Spinal cord (tissue), 10 donors: ENCODE measurements around the gene USP9Y. TPM values are rescaled to one million over a fixed set of nuclear protein-coding genes. Genes with fewer than 3 reads are reported as not detected.
"Not testable (repeated sequence)": the region's sequence is repeated elsewhere in the genome, so short reads cannot be mapped to it uniquely, and the experiment has no call there.

Source experiments
- DNase-seq, 6 donors: peaks; one replicate each; pipeline versions ENCODE4 v3.0.0 to v3.0.0-alpha.2; 2013 to 2015; ENCODE audit warnings: low spot score in 6 of 6, low read depth in 4 of 6
- H3K27ac ChIP-seq: one replicate; pipeline ENCODE4 v1.5.1; 2013; ENCODE audit warnings: low read depth, low read length, control low read depth
- H3K27me3 ChIP-seq: one replicate; pipeline ENCODE4 v1.6.1; 2013; ENCODE audit warnings: low read length; ENCODE audit not compliant: control insufficient read depth, insufficient read depth
- H3K36me3 ChIP-seq: one replicate; pipeline ENCODE4 v1.6.1; 2013; ENCODE audit warnings: low read length; ENCODE audit not compliant: control insufficient read depth, insufficient read depth
- H3K4me1 ChIP-seq: one replicate; pipeline ENCODE4 v1.6.1; 2013; ENCODE audit warnings: low read length; ENCODE audit not compliant: control insufficient read depth, insufficient read depth
- H3K4me3 ChIP-seq: one replicate; pipeline ENCODE4 v1.5.1; 2013; ENCODE audit warnings: low read depth, low read length, control low read depth
- H3K9me3 ChIP-seq: one replicate; pipeline ENCODE4 v1.6.1; 2013; ENCODE audit warnings: low read length; ENCODE audit not compliant: control insufficient read depth, insufficient read depth
- WGBS: methylation state at CpG from one replicate; pipeline ENCODE4 v1.1.5; 2013; ENCODE audit warnings: missing lambda C conversion rate; ENCODE audit not compliant: insufficient coverage; 5-methylcytosine and 5-hydroxymethylcytosine counted together
- long read RNA-seq, 4 donors: transcript quantifications; one replicate each; lab custom pipeline, GENCODE V29; 2026
- polyA plus RNA-seq, 2 donors: library from polyadenylated mRNA; unstranded; fragments of 120-200 nt; gene quantifications; one replicate each; pipeline ENCODE4 v1.2.1, GENCODE V29; 2013; ENCODE audit not compliant: insufficient read length in 2 of 2
- total RNA-seq, 2 donors: library from RNA; depleted of rRNA in 1 of 2; stranded (reverse); fragments of 120-200 nt in 1 of 2; fragments of >200 nt in 1 of 2; gene quantifications; one replicate each; pipeline versions ENCODE4 v1.2.3 to v1.2.4, GENCODE V29; 2013 to 2014
- donor health status: healthy.

Gene USP9Y, protein sequence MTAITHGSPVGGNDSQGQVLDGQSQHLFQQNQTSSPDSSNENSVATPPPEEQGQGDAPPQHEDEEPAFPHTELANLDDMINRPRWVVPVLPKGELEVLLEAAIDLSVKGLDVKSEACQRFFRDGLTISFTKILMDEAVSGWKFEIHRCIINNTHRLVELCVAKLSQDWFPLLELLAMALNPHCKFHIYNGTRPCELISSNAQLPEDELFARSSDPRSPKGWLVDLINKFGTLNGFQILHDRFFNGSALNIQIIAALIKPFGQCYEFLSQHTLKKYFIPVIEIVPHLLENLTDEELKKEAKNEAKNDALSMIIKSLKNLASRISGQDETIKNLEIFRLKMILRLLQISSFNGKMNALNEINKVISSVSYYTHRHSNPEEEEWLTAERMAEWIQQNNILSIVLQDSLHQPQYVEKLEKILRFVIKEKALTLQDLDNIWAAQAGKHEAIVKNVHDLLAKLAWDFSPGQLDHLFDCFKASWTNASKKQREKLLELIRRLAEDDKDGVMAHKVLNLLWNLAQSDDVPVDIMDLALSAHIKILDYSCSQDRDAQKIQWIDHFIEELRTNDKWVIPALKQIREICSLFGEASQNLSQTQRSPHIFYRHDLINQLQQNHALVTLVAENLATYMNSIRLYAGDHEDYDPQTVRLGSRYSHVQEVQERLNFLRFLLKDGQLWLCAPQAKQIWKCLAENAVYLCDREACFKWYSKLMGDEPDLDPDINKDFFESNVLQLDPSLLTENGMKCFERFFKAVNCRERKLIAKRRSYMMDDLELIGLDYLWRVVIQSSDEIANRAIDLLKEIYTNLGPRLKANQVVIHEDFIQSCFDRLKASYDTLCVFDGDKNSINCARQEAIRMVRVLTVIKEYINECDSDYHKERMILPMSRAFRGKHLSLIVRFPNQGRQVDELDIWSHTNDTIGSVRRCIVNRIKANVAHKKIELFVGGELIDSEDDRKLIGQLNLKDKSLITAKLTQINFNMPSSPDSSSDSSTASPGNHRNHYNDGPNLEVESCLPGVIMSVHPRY (N-terminal part only)
- total RNA-seq = not detected
- 10 to 100 TPM; 44.2 to 55.4 TPM for polyA plus RNA-seq
- long read RNA-seq, donor 1, transcript USP9Y-204 (2 exons, 2,410 nt) = major isoform, 5 of 5 reads
- long read RNA-seq, donor 1, partial matches to known transcripts = 0 of 5 reads
- long read RNA-seq, donor 1, other reads (novel, unspliced or antisense) = 0 of 5 reads
- long read RNA-seq, donor 2 = 0 reads
- long read RNA-seq, donor 3 = 0 reads
- long read RNA-seq, donor 4 = 0 reads

DNA sequence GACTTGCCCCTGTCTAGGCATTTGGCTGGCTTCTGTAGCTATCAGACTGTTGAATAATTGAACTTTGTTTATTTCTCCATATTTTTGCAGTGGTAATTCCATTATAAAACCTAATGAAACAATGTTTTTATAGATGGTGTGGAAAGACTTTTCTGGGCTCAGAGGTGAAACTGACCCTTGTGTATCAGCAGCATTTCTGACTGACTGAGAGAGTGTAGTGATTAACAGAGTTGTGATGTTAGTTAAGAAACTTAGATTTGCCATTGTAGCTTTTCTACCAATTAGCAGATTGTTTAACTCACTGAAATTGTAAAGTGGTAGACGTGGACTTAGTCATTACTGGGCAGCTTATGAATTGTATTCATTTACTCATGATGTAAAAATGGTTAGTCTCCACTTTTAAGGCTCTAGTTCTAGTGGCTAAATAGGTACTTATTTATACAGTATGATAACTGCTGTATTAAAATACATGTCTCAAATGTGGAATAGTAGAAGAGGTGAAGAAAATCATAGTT lies at the start of gene USP9Y:
TSS of gene USP9Y (plus strand) at position 51 of the 515 bp plus-strand sequence. CDS start 8,217 bp downstream, outside the sequence.
- no peaks in the 10 kb centered on the region for H3K4me1 ChIP-seq
- H3K36me3 ChIP-seq = no peaks in the 10 kb centered on the region
- no peak within 1 kb of the TSS for H3K27ac ChIP-seq
- no peaks in the 10 kb centered on the region for H3K27me3 ChIP-seq
- no peak for DNase-seq
- WGBS = no CpG with 5 or more reads among the region's 1 CpG
- H3K4me3 ChIP-seq = no peak within 1 kb of the TSS
- no peaks in the 10 kb centered on the region for H3K9me3 ChIP-seq

DNA sequence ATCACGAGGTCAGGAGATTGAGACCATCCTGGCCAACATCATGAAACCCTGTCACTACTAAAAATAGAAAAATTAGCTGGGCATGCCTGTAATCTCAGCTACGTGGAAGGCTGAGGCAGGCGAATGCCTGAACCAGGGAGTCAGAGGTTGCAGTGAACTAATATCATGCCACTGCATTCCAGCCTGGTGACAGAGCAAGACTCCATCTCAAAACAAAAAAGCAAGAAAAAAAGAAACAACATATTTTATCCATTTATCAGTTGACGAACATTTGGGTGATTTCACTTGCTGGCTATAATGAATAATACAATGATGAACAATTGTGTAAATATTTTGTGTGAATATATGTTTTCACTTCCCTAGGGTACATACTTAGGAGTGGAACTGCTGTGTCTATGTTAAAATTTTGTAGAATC lies 49.4 kb upstream of the USP9Y start:
- WGBS = no CpG with 5 or more reads among the region's 4 CpGs
- Histone ChIP-seq H3K4me3 (no peak overlapping the region), H3K27me3 (no peaks in the 10 kb centered on the region), H3K27ac (no peak overlapping the region), H3K4me1 (no peaks in the 10 kb centered on the region), H3K9me3 (no peaks in the 10 kb centered on the region), H3K36me3 (no peaks in the 10 kb centered on the region)
- no peak for DNase-seq

DNA sequence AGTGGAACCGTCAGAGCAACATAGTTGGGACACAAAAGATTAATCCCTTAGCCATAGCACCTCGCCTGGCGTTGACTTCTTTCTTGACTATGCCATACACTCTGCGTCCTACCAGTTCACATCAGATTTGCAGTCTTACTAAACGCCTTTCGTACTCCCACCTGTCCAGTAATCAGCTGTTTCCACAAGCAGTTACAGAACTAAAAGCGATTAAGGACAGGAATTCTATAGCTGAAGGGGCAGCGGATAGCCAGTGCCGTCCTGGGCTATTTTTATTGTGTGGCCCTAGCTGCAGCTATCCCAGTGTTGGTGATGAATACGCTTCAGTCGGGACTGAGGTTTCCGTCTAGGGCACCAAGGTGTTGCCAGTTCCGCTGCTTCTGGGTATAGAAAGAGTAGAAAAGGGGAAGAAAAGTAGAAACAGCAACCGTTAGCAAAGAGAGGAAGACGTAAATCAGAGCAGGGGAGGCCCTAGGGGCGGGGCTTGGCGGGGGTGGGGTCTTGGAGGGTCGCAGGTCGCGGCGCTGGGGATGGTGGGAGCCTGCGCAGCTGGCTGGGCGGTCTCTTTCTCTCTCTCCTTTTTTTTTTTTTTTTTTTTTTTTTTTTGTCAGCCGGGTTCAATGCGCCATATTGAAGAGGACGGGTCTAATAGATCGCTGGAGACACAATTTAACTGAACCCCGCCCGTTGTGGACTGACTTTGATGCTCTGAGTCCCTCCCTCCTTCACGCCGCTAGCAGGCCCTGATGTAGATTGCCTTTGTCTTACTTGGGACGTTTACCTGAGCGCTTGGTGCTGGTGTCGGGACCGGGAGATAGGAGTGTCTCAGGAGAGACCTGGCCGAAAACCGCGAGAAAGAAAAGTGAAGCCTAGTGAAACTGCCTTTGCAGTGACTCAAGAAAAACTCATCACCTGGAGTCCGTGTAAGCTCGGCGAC lies 39.0 kb upstream of the USP9Y start:
- WGBS = no CpG with 5 or more reads among the region's 41 CpGs
- Histone ChIP-seq H3K4me1 (no peaks in the 10 kb centered on the region), H3K27ac (no peak overlapping the region), H3K9me3 (no peaks in the 10 kb centered on the region), H3K4me3 (no peak overlapping the region), H3K36me3 (no peaks in the 10 kb centered on the region), H3K27me3 (no peaks in the 10 kb centered on the region)
- peak in 3 of 6 donors; percentile 30 to 94 (median 52) for DNase-seq

DNA sequence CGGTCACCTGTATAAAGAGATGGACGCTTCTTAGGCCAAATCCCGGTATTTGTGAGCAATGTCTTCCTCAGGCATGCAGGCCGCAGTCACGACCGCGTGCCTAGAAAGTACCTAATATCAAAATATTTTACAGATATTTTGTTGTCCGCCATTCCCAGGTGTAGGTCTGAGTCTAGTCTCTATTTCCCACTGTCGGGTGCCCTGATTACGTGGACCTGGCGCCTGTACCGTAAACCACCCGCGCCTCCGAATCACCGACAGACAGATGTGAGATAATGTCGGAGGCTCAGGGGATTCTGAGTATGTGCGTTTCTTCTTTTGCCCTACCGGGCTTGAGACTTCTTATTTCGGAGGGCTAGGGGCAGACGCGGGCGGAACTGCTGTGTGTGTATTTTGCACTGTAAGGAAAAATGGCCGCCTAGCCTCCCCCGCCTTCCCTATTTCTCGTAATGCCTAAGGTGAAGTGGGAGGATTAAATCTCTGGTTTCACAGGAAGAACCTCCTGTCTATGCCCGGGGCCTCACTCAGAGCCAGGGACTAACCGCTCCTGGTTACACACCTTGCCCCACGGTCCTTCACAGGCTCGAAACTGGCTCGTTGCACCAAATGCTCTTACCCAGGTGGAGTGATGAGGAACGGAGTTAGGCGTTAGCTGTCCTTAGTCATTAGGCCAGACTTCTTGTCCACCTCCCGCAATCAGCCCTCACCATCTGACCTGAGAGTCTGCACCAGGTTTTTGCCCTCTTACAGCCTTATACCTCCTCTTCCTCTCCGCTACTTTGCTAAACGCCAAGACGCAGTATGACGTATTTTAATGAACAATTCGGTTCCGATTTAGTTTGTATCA lies 38.1 kb upstream of the USP9Y start:
- DNase-seq = peak in 2 of 6 donors; percentile 41 to 72
- H3K4me1 ChIP-seq = no peaks in the 10 kb centered on the region
- H3K36me3 ChIP-seq = no peaks in the 10 kb centered on the region
- WGBS = no CpG with 5 or more reads among the region's 40 CpGs
- no peak overlapping the region for H3K27ac ChIP-seq
- no peaks in the 10 kb centered on the region for H3K9me3 ChIP-seq
- H3K27me3 ChIP-seq = no peaks in the 10 kb centered on the region
- H3K4me3 ChIP-seq = no peak overlapping the region

DNA sequence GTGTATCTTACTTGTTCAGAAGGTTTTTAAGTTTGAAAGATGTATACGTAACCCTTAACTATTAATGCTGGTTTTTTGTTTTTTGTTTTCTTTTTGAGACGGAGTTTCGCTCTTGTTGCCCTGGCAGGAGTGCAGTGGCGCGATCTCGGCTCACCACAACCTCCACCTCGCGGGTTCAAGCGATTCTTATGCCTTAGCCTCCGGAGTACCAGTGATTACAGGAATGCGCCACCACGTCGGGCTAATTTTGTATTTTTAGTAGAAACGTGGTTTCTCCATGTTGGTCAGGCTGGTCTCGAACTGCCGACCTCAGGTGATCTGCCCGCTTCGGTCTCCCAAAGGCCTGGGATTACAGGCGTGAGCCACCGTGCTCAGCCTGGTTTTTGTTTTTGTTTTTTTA lies 37.2 kb upstream of the USP9Y start:
- not testable (repeated sequence) for H3K36me3 ChIP-seq, DNase-seq, H3K4me3 ChIP-seq, H3K27me3 ChIP-seq, H3K9me3 ChIP-seq, H3K4me1 ChIP-seq, H3K27ac ChIP-seq
- WGBS = no CpG with 5 or more reads among the region's 20 CpGs

DNA sequence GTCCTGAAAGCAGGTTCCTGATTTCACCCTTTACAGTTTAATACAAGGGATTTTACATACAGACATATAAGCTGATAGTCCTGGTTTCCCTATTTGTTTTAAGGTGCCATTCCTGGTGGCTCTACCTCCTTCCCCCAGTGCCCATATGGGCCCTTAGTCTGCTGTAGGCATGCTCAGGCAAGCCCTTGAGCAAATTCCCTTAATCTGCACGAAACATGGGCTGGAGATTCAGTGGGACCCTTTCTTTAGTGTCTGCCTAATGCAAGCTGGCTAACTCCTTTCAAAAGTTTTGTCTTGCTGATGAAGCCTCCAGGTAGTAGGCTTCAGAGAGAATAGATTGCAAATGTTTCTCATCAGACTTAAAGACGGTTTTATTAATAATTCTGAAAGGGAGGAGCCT lies 22.9 kb upstream of the USP9Y start:
- no peaks in the 10 kb centered on the region for H3K4me1 ChIP-seq
- no peaks in the 10 kb centered on the region for H3K27me3 ChIP-seq
- no peak for DNase-seq
- H3K27ac ChIP-seq = no peak overlapping the region
- no peaks in the 10 kb centered on the region for H3K9me3 ChIP-seq
- no peak overlapping the region for H3K4me3 ChIP-seq
- no peaks in the 10 kb centered on the region for H3K36me3 ChIP-seq
- WGBS = no CpG with 5 or more reads among the region's 2 CpGs

DNA sequence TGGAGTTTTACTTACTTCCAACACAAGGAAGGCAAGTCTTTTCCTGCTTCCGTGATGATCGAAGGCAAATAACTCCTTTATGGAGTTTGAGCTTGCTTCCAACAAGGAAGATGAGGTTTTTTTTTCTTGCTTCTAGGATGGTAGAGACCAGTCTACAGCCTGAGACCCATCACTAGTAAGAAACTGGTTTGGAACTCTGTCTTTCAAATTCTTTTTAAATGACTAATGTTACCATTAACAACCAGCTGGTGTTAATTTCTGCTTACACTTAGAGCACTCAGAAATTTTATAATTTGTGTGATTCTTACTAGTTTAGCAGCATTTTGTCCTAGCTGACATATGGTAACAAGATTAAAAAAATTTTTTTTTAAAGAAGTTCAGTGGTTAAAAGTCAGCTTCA lies 19.5 kb upstream of the USP9Y start:
- H3K27ac ChIP-seq = no peak overlapping the region
- no peak overlapping the region for H3K4me3 ChIP-seq
- no peaks in the 10 kb centered on the region for H3K4me1 ChIP-seq
- no peaks in the 10 kb centered on the region for H3K9me3 ChIP-seq
- H3K27me3 ChIP-seq = no peaks in the 10 kb centered on the region
- no peak for DNase-seq
- no CpG with 5 or more reads among the region's 2 CpGs for WGBS
- no peaks in the 10 kb centered on the region for H3K36me3 ChIP-seq

DNA sequence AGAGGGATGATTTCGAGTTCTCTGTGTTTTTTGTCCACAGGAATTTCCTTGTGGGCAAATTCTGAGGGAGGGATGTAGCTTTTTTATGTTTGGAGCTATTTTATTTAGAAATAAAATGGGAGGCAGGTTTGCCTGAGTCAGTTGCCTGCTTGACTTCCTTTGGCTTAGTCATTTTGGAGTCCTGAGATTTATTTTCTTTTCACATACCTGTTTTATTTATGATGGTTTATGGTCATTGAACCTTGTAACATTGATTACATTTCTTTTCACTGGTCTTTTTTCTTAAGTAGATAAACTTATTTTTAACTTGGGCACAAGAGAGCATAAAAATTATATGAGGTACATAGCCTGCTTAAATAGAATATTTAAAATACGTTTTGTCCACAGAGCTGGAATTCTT lies 12.7 kb upstream of the USP9Y start:
- no CpG with 5 or more reads among the region's 2 CpGs for WGBS
- no peaks in the 10 kb centered on the region for H3K27me3 ChIP-seq
- DNase-seq = no peak

More for the DNA sequence above, 12.7 kb upstream of the USP9Y start:
- Histone ChIP-seq H3K4me3 (no peak overlapping the region), H3K36me3 (no peaks in the 10 kb centered on the region), H3K9me3 (no peaks in the 10 kb centered on the region), H3K27ac (no peak overlapping the region), H3K4me1 (no peaks in the 10 kb centered on the region)
